ENCODE measurements around the gene SMIM12.
"Not testable (repeated sequence)": the region's sequence is repeated elsewhere in the genome, so short reads cannot be mapped to it uniquely, and the experiment has no call there.

SMIM12 gene

GRCh38 chr1:34827341-34827941, 32.1 kb downstream of the SMIM12 start:
- no peaks in the 10 kb centered on the region for H3K27me3 ChIP-seq
- no peak overlapping the region for H3K4me3 ChIP-seq (ENCODE audit: low read depth in 1 of 2, low read length in 1 of 2)
- peaks cover 0 to 1% of the 10 kb centered on the region in 2 experiments for H3K4me1 ChIP-seq (ENCODE audit: control insufficient read depth in 1 of 2, insufficient read depth in 1 of 2, low read depth in 1 of 2, low read length in 1 of 2)
- H3K27ac ChIP-seq, result no peak overlapping the region
- no peak for TF ChIP-seq CTCF (IDR thresholded peaks at IDR 0.05)
- H3K9me3 ChIP-seq, result no peaks in the 10 kb centered on the region
- no peaks in the 10 kb centered on the region for H3K36me3 ChIP-seq

- H3K4me1 ChIP-seq (ENCODE audit: control insufficient read depth in 1 of 2, insufficient read depth in 1 of 2, low read depth in 1 of 2, low read length in 1 of 2), result no peaks in the 10 kb centered on the region
- no peaks in the 10 kb centered on the region for H3K9me3 ChIP-seq
- no peaks in the 10 kb centered on the region for H3K27me3 ChIP-seq
- no peak overlapping the region for H3K4me3 ChIP-seq (ENCODE audit: low read depth in 1 of 2, low read length in 1 of 2)
- no peak overlapping the region for H3K27ac ChIP-seq
- no peaks in the 10 kb centered on the region for H3K36me3 ChIP-seq
- no peak for TF ChIP-seq CTCF (IDR thresholded peaks at IDR 0.05)
Observed at GRCh38 chr1:34825455-34826091, 34.0 kb downstream of the SMIM12 start.

GRCh38 chr1:34824817-34825454, 34.6 kb downstream of the SMIM12 start:
- no peak for TF ChIP-seq CTCF (IDR thresholded peaks at IDR 0.05)
- no peaks in the 10 kb centered on the region for H3K36me3 ChIP-seq
- no peaks in the 10 kb centered on the region for H3K4me1 ChIP-seq (ENCODE audit: control insufficient read depth in 1 of 2, insufficient read depth in 1 of 2, low read depth in 1 of 2, low read length in 1 of 2)
- H3K9me3 ChIP-seq, result no peaks in the 10 kb centered on the region
- no peak overlapping the region for H3K27ac ChIP-seq
- no peaks in the 10 kb centered on the region for H3K27me3 ChIP-seq
- H3K4me3 ChIP-seq (ENCODE audit: low read depth in 1 of 2, low read length in 1 of 2), result no peak overlapping the region

- no peaks in the 10 kb centered on the region for H3K9me3 ChIP-seq
- no peaks in the 10 kb centered on the region for H3K36me3 ChIP-seq
- H3K27ac ChIP-seq, result no peak overlapping the region
- no peak for TF ChIP-seq CTCF (IDR thresholded peaks at IDR 0.05)
- no peak overlapping the region for H3K4me3 ChIP-seq (ENCODE audit: low read depth in 1 of 2, low read length in 1 of 2)
- H3K27me3 ChIP-seq, result no peaks in the 10 kb centered on the region
- H3K4me1 ChIP-seq (ENCODE audit: control insufficient read depth in 1 of 2, insufficient read depth in 1 of 2, low read depth in 1 of 2, low read length in 1 of 2), result no peaks in the 10 kb centered on the region
Observed at GRCh38 chr1:34822202-34822601, 37.3 kb downstream of the SMIM12 start.

GRCh38 chr1:34818862-34819261, 40.7 kb downstream of the SMIM12 start:
- H3K4me1 ChIP-seq (ENCODE audit: control insufficient read depth in 1 of 2, insufficient read depth in 1 of 2, low read depth in 1 of 2, low read length in 1 of 2); H3K9me3 ChIP-seq; H3K27ac ChIP-seq; H3K27me3 ChIP-seq; H3K36me3 ChIP-seq; H3K4me3 ChIP-seq (ENCODE audit: low read depth in 1 of 2, low read length in 1 of 2): not testable (repeated sequence)

- Histone ChIP-seq H3K4me3 (ENCODE audit: low read depth in 1 of 2, low read length in 1 of 2) (no peak overlapping the region), H3K9me3 (no peaks in the 10 kb centered on the region), H3K27me3 (no peaks in the 10 kb centered on the region), H3K4me1 (ENCODE audit: control insufficient read depth in 1 of 2, insufficient read depth in 1 of 2, low read depth in 1 of 2, low read length in 1 of 2) (no peaks in the 10 kb centered on the region), H3K36me3 (no peaks in the 10 kb centered on the region), H3K27ac (no peak overlapping the region)
- no peak for TF ChIP-seq CTCF (IDR thresholded peaks at IDR 0.05)
Observed at GRCh38 chr1:34816778-34817177, 42.8 kb downstream of the SMIM12 start.

Data from neutrophil (primary cell).